B cell (primary cell): Measurements from ENCODE around the gene RMDN3. TPM values are rescaled to one million over a fixed set of nuclear protein-coding genes. Genes with fewer than 3 reads are reported as not detected.

ENCODE experiments used
- ATAC-seq: fragments of 200-7000 bp; cut with Tn5 transposase; one replicate; pipeline ENCODE4 v1.10.0; 2021; ENCODE audit warnings: low read depth, mild to moderate bottlenecking, moderate number of reproducible peaks, moderate library complexity
- CTCF ChIA-PET: fragments of 350-600 bp; sonication (Branson Sonifier 250); formaldehyde crosslinking; loops from one replicate; lab custom pipeline; 2021; ENCODE audit warnings: antibody characterized with exemption, inconsistent platforms; lab: Charles Lee
- POLR2A ChIA-PET: fragments of 350-600 bp; sonication (Branson Sonifier 250); formaldehyde crosslinking; loops from one replicate; lab custom pipeline; 2021; ENCODE audit warnings: antibody characterized with exemption; lab: Charles Lee
- DNase-seq: peaks from one replicate; pipeline ENCODE4 v3.0.0; 2013
- H2AFZ ChIP-seq: 2 replicates; pipeline ENCODE4 v1.6.1; 2012; ENCODE audit warnings: mild to moderate bottlenecking, low read depth, low read length; ENCODE audit not compliant: insufficient read depth, poor library complexity, severe bottlenecking
- H3K27ac ChIP-seq, 2 donors: 1 replicate in 1 of 2; 2 replicates in 1 of 2; pipeline ENCODE4 v1.5.1; 2012 to 2013; ENCODE audit warnings: low read length in 2 of 2, mild to moderate bottlenecking in 2 of 2, moderate library complexity in 1 of 2
- H3K27me3 ChIP-seq, 4 experiments: fragments of 200-600 bp in 1 of 4; sonication (generic) in 1 of 4; replicated peaks in 1 of 4; 1 replicate in 2 of 4; 2 replicates in 2 of 4; pipeline versions ENCODE4 v1.6.1 to v1.7.0; 2013 to 2016; ENCODE audit warnings: low read length in 3 of 4, mild to moderate bottlenecking in 2 of 4, mixed read lengths in 1 of 4, moderate library complexity in 1 of 4; ENCODE audit not compliant: insufficient read depth in 4 of 4, control insufficient read depth in 3 of 4; ENCODE audit errors: control extremely low read depth in 1 of 4
- H3K36me3 ChIP-seq, 2 experiments: replicated peaks in 1 of 2; 1 replicate in 1 of 2; 2 replicates in 1 of 2; pipeline versions ENCODE4 v1.6.1 to v1.7.1; 2013; ENCODE audit warnings: low read length in 1 of 2; ENCODE audit not compliant: insufficient read depth in 2 of 2, control insufficient read depth in 1 of 2; ENCODE audit errors: control extremely low read depth in 1 of 2, extremely low read depth in 1 of 2
- H3K4me1 ChIP-seq, 2 donors: fragments of 200-600 bp in 1 of 2; sonication (generic) in 1 of 2; 1 replicate in 1 of 2; 2 replicates in 1 of 2; pipeline versions ENCODE4 v1.5.1 to v1.6.1; 2013 to 2017; ENCODE audit warnings: low read length in 2 of 2; ENCODE audit not compliant: control insufficient read depth in 2 of 2, insufficient read depth in 2 of 2
- H3K4me2 ChIP-seq: replicated peaks from 2 replicates; pipeline ENCODE3; 2012; ENCODE audit warnings: mild to moderate bottlenecking, low read depth, low read length; ENCODE audit not compliant: poor library complexity, severe bottlenecking
- H3K4me3 ChIP-seq, 5 experiments: fragments of 200-600 bp in 1 of 5; sonication (generic) in 1 of 5; 1 replicate in 3 of 5; 2 replicates in 2 of 5; pipeline versions ENCODE4 v1.5.1 to v1.7.0; 2011 to 2016; ENCODE audit warnings: low read length in 4 of 5, mild to moderate bottlenecking in 4 of 5, low read depth in 2 of 5, control low read depth in 1 of 5, moderate library complexity in 1 of 5; ENCODE audit not compliant: insufficient read depth in 1 of 5; ENCODE audit errors: control extremely low read depth in 1 of 5, extremely low read depth in 1 of 5
- H3K79me2 ChIP-seq: fragments of 200-600 bp; sonication (generic); one replicate; pipeline ENCODE4 v1.6.0; 2016; ENCODE audit warnings: low read length; ENCODE audit not compliant: control insufficient read depth, insufficient read depth
- H3K9ac ChIP-seq: fragments of 200-600 bp; sonication (generic); 2 replicates; pipeline ENCODE4 v1.6.1; 2017; ENCODE audit warnings: mild to moderate bottlenecking, low read length, moderate library complexity
- H3K9me3 ChIP-seq, 3 donors: one replicate each; pipeline versions ENCODE4 v1.6.1 to v1.7.1; 2013; ENCODE audit warnings: low read length in 2 of 3; ENCODE audit not compliant: control insufficient read depth in 2 of 3, insufficient read depth in 1 of 3; ENCODE audit errors: control extremely low read depth in 1 of 3
- H4K20me1 ChIP-seq: 2 replicates; pipeline ENCODE4 v1.6.0; 2012; ENCODE audit warnings: mild to moderate bottlenecking, low read length; ENCODE audit not compliant: insufficient read depth, control insufficient read depth, poor library complexity, severe bottlenecking
- H3K27ac Mint-ChIP-seq: one replicate; pipeline ENCODE4 v1.8.0; 2021; ENCODE audit warnings: mixed read lengths
- H3K27me3 Mint-ChIP-seq: one replicate; pipeline ENCODE4 v1.8.0; 2021; ENCODE audit warnings: mixed read lengths
- H3K4me1 Mint-ChIP-seq: one replicate; pipeline ENCODE4 v1.8.0; 2021; ENCODE audit warnings: mixed read lengths
- H3K4me3 Mint-ChIP-seq: one replicate; pipeline ENCODE4 v1.8.0; 2021; ENCODE audit warnings: mixed read lengths
- H3K9me3 Mint-ChIP-seq: one replicate; pipeline ENCODE4 v1.8.0; 2022; ENCODE audit warnings: mixed read lengths; ENCODE audit not compliant: insufficient read depth
- EZH2 ChIP-seq: IDR thresholded peaks from 2 replicates; pipeline ENCODE4 v1.6.1; 2012; ENCODE audit warnings: borderline replicate concordance, low read depth, mild to moderate bottlenecking, moderate library complexity, low read length; ENCODE audit not compliant: insufficient read depth, poor library complexity, severe bottlenecking
- WGBS: methylation state at CpG from one replicate; pipeline ENCODE4 v1.1.5; 2013; ENCODE audit warnings: missing lambda C conversion rate; ENCODE audit not compliant: insufficient coverage; 5-methylcytosine and 5-hydroxymethylcytosine counted together
- intact Hi-C: fragments of 100-400 bp; cut with micrococcal nuclease; formaldehyde crosslinking; loops from one replicate; pipeline ENCODE4 v1.10.0; 2022
- polyA plus RNA-seq: library from polyadenylated mRNA; depleted of rRNA; stranded (reverse); fragments of >200 nt; gene quantifications from 2 replicates; pipeline ENCODE4 v1.2.3, GENCODE V29; 2012
- total RNA-seq, 2 donors: library from RNA; stranded (reverse); fragments of 120-200 nt in 1 of 2; gene quantifications; 1 replicate in 1 of 2; 2 replicates in 1 of 2; pipeline versions ENCODE4 v1.2.3 to v1.2.4, GENCODE V29; 2013 to 2022
- TF ChIP-seq, protein P1 (sequence below): fragments of 200-600 bp; IDR thresholded peaks from one replicate; pipeline ENCODE4 v1.8.0; 2022; ENCODE audit warnings: antibody characterized with exemption, mild to moderate bottlenecking

RMDN3 gene
- total and polyA plus RNA-seq, 2 donors (not counting 1 experiment from before 2014, with no cell fraction given), result 12.4 to 22.1 TPM

DNA sequence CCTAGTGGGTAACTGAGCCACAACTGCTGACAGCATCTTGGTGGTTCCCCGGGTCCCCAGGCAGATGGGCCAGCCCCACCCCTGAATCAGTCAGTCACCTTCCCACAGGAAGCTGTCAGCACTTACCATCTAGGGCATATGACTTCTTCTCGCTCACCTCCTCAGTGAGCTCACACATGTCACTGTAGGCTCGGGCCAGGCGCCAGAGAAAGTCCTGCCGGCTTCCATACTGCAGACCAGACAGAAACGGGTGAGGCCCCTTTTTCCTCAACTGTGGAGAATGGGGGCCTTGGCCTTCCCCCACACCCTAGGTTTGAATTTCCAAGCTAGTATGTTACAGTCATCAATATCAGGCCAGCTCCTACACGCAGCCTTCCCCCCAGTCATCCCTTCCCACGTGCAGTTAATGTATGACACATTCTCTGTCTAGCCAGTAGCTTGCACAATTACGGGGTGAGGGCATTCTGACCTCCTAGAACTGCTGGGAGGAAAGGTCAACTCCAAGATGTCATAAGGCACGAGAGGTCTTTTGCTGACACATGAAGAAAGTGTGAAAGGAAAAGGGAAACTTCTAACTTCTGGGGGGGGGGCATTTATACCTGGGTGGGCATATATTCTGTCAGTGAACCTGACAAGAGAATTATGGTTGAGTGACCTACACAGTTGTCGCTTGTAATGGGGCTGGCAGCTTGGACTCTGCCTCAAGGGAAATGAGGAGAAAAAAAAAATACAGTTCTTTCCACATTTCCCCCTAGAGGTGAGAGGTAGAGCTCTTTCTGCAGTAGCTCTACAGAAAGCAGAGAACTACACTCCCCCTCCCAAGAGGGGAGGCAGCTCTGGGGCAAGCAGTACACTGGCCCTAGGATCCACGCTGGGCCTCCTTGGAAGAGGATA, 10.9 kb downstream of the RMDN3 start:
- ATAC-seq (no peak), DNase-seq (no peak)
- Mint-ChIP-seq H3K4me3 (no peak overlapping the region), H3K27me3 (no peaks in the 10 kb centered on the region), H3K4me1 (no peaks in the 10 kb centered on the region), H3K9me3 (no peaks in the 10 kb centered on the region), H3K27ac (no peak overlapping the region)
- Histone ChIP-seq H3K36me3 (peaks cover 0 to 45% of the 10 kb centered on the region in 2 experiments), H3K27me3 (no peaks in the 10 kb centered on the region), H3K27ac (no peak overlapping the region), H2AFZ (no peak overlapping the region), H3K4me3 (no peak overlapping the region), H3K9me3 (no peaks in the 10 kb centered on the region), H3K4me1 (no peaks in the 10 kb centered on the region), H3K4me2 (no peak overlapping the region), H3K79me2 (peaks cover 5% of the 10 kb centered on the region), H3K9ac (no peak overlapping the region), H4K20me1 (no peaks in the 10 kb centered on the region)
- 88% methylated on average over 10 of the region's 12 CpGs for WGBS
- CTCF ChIA-PET, result interaction anchor here (0.7 to 14.3 kb wide), 6 partner anchors 21 to 225 kb away, joined by 3 to 177 read pairs (median 4); no protein-coding TSS in a partner anchor
- TF ChIP-seq EZH2, result no peak
- TF ChIP-seq, protein P1, sequence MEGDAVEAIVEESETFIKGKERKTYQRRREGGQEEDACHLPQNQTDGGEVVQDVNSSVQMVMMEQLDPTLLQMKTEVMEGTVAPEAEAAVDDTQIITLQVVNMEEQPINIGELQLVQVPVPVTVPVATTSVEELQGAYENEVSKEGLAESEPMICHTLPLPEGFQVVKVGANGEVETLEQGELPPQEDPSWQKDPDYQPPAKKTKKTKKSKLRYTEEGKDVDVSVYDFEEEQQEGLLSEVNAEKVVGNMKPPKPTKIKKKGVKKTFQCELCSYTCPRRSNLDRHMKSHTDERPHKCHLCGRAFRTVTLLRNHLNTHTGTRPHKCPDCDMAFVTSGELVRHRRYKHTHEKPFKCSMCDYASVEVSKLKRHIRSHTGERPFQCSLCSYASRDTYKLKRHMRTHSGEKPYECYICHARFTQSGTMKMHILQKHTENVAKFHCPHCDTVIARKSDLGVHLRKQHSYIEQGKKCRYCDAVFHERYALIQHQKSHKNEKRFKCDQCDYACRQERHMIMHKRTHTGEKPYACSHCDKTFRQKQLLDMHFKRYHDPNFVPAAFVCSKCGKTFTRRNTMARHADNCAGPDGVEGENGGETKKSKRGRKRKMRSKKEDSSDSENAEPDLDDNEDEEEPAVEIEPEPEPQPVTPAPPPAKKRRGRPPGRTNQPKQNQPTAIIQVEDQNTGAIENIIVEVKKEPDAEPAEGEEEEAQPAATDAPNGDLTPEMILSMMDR, result no peak
- intact Hi-C loops, result no loop called here
- POLR2A ChIA-PET, result interaction anchor here (0.6 kb wide), 1 partner anchor 15 kb away, joined by 3 read pairs; no protein-coding TSS in a partner anchor

DNA sequence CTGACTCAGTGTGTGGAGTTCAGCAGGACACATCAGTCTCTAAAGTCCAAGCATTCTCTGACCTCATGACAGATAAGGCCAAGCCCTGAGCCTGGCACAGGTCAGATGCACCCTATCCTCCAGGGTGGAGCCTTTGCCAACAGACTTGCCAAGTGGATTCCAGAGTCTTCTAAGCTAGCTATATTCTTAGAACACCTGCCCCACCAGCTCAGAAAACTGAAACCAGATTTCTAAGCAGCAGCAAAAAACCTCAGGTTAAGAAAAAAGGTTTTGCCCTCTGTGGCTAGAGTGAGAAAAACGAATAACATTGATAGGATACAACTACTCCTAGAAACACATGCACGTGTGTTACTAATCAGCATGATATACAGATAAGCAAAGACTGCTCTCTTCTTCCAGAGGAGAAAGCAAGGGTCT, 11.6 kb downstream of the RMDN3 start:
- no peak overlapping the region for H3K27ac Mint-ChIP-seq
- Histone ChIP-seq H2AFZ (no peak overlapping the region), H3K9me3 (no peaks in the 10 kb centered on the region), H3K27me3 (no peaks in the 10 kb centered on the region), H4K20me1 (no peaks in the 10 kb centered on the region), H3K27ac (no peak overlapping the region), H3K79me2 (peaks cover 5% of the 10 kb centered on the region), H3K4me1 (no peaks in the 10 kb centered on the region), H3K4me3 (no peak overlapping the region), H3K36me3 (peaks cover 0 to 52% of the 10 kb centered on the region in 2 experiments), H3K4me2 (no peak overlapping the region), H3K9ac (no peak overlapping the region)
- ChIA-PET CTCF (interaction anchor here (0.7 to 14.3 kb wide), 4 partner anchors 22 to 168 kb away, joined by 3 to 177 read pairs (median 4); no protein-coding TSS in a partner anchor), POLR2A (no interaction called here)
- no peak for ATAC-seq
- DNase-seq, result no peak
- intact Hi-C loops, result no loop called here
- H3K9me3 Mint-ChIP-seq, result no peaks in the 10 kb centered on the region
- H3K27me3 Mint-ChIP-seq, result no peaks in the 10 kb centered on the region
- WGBS, result no CpG with 5 or more reads among the region's 2 CpGs
- TF ChIP-seq EZH2, result no peak
- TF ChIP-seq, protein P1, result no peak
- H3K4me3 Mint-ChIP-seq, result no peak overlapping the region
- H3K4me1 Mint-ChIP-seq, result no peaks in the 10 kb centered on the region
